NCI-H774 (cell line): ENCODE data around the gene POLR2C.

ENCODE experiments used
- DNase-seq: peaks from one replicate; lab custom pipeline; 2025; lab: John Stamatoyannopoulos, UW

The POLR2C gene

GRCh38 chr16:57452021-57452420 is 10.5 kb upstream of the POLR2C start:
- no peak for DNase-seq

- no peak for DNase-seq
These were observed 491 bp downstream of the POLR2C start for GRCh38 chr16:57462978-57463362.

DNA sequence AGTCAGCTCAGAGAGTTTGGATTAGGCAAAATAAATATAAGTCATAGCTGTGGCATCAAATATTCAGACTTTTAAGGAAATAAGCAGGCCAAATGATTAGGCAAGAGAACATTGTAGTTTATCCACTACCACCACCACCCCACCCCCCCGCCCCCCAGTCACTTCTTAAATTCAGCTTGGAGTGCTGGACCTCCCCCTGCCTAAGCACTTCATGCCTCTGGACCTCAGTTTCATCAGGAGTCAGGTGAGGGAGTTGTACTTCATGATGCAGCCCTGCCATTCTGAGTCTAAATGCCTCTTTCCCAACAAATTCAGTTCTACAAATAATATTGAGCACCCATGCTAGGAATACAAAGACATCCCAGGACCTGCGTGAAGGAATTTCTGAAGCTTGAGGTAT is 2.0 kb downstream of the POLR2C start:
- no peak for DNase-seq

- no peak for DNase-seq
These were observed 5.9 kb downstream of the POLR2C start for GRCh38 chr16:57468346-57468745.

DNA sequence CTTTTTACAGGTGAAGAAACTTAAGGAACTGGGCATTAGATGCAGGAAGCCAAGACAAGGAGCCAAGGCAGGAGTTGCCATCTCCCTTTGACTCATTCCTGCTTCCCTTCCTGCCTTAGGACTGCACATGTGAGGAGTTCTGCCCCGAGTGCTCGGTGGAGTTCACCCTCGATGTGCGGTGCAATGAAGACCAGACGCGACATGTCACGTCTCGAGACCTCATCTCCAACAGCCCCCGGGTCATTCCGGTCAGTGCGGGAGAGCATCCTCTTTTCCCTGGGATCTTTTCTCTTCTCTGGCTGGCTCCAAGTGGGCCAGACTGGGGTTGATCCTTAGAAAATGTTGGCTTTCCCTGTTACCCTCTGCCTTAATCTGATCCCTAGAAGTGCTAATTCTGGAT is 6.6 kb downstream of the POLR2C start:
- DNase-seq = no peak

DNA sequence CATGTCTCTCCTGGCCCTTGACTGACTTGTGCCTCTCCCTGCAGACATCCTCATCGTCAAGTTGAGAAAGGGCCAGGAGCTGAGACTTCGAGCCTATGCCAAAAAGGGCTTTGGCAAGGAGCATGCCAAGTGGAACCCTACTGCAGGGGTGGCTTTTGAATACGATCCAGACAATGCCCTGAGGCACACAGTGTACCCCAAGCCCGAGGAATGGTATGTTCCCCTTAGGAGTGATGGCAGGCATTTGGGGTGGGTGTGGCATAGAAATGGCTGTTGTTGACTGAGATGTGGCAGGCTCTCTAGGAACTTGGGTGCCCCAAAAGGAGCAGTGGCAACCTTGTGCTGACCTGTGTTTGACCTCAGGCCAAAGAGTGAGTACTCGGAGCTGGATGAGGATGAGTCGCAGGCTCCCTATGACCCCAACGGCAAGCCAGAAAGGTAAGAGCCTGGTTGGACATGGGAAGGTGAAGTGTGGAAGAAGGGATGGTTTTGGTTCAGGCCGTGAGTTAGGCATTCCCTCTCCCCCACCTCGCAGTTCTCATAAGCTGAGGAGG is 7.5 kb downstream of the POLR2C start:
- no peak for DNase-seq

DNA sequence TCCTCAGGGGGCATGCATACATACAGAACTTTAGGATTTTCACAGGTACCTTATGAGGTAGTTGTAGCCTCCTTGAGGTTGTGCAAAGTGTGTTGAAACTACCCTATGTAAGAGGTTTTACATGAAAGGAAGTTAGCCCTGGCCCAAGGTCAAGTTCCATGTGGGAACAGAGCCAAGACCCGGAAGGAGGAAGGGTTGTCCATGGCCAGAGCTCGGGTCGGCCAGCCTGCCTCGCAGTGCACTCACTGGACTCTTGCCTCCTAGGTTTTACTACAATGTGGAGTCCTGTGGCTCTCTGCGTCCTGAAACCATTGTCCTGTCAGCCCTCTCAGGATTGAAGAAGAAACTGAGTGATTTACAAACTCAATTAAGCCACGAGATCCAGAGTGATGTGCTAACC is 8.2 kb downstream of the POLR2C start:
- no peak for DNase-seq

DNA sequence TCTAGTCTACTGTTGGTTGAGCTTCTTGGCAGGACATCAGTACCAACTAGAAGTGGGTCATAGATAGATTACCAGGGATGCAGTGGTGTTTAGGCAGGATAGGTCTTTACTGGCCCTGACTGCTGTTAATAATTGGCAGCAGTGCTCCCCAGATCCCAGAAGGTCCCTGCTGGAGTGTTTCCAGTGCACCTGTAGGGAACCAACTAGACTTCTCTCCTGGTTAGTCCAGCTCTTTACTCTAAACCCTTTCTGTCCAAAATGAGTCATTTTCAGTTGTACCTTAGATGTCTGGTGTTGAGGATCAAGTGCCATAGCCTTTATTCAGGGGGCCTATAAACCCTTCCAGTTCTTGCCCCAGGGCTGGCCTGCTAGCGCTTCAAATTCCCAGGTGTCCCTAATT is 8.7 kb downstream of the POLR2C start:
- no peak for DNase-seq

GRCh38 chr16:57471852-57472664 is 9.6 kb downstream of the POLR2C start:
- DNase-seq = no peak

- DNase-seq = no peak
These were observed 10.2 kb downstream of the POLR2C start for GRCh38 chr16:57472665-57473060.

DNA sequence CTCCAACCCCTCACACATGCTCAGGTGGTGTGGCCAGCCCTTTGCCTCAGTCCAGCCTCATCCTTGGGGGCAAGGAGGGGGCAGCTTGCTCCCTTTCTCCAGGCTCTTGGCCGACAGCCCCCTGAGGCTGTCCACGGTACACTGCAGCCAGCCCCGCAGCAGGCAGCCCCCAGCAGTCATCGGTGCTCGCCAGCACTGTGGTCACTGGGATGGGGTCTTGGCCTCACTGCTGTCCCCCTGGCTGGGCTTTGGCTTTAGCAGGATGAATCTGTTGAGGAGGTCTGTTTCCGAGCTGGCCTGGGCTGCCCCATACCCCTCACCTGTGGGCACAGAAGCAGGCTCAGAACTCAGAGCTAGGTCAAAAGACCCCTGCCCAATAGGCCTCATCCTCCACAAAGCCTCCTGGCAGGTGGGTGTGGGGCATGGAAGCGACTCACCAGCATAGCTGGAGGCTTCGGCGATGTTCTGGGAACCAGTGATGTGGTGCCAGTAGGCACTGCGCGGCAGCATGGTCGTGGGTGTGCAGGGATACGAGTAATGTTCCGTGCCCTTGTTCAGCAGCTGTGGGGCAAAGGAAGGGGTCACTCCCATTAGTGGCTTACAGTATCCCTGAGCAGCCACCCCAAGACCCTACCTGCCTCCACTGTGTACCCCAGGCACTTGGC is 10.8 kb downstream of the POLR2C start:
- DNase-seq = no peak

- DNase-seq = no peak
These were observed 11.4 kb downstream of the POLR2C start for GRCh38 chr16:57473906-57474305.

DNA sequence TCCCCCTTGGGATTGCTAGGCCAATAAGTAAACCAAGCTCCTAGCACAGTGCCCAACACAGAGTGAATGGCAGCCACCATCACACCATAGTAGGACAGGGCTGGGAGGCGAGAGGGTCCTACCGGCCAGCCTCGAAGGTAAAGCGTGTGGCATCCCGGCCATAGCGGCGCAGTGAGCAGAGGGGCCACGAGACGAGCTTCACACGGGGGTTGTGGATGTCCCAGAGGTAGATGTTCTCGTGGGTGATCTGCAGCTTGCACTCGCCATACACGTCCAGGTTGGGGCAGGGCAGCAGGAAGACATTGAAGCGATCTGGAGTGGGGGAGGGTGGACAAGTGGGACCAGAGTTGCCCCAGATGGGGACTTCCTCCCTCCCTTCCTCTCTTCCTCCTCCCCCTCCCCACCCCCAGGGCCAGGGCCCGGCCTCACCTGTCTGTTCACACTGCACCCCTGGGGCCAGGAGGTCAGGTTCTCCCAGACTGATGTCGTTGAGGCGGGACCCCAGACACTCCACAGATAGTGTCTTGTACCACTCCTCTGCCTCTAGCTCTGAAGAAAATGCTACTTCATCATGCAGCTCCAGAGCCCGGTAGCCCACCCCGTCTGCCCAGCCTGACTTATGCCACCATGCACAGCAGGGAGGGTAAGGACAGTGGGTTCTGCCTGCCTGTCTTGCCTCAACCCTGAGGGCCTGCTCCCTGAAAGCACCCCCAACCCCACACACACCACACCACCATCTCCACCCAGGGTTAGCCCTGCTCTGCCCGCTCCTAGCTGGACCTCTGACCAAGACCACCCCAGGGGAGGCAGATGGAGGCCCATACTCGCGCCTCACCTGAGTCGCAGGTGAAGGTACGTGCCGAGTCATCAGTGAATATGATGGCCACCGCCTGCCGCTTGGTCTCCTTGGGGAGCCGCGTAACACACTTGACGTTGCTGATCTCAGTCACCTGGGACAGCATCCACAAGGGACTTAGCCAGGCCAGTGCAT is 12.5 kb downstream of the POLR2C start:
- no peak for DNase-seq

DNA sequence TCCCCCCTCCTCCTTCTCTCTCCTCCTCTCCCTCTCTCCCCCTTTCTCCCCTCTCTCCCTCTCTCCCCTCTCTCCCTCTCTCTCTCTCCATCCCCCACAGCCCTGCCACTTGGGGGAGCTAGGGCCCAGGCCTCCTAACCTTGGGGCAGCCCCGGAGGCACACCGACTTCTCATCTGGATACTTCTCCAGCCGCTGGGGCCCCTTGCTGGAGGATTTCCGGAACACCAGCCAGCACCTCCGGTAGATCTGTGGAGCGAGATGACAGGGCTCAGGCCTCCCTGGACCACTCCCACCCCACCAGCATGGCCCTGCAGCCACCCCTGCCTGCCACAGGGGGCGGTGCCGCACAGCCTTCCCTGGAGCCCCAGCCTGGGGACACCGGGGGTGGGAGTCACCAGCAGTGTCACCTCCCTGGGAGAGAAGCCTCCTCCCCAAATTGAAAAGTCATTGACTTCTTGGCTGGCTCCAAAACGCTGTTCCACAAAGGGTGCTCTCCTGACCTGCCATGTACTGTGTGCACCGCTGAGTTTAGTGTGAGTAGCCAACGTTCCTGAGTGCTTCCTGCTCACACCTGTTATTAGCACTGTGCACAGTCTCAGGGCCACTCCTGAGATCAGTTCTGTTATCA is 13.3 kb downstream of the POLR2C start:
- DNase-seq = no peak

DNA sequence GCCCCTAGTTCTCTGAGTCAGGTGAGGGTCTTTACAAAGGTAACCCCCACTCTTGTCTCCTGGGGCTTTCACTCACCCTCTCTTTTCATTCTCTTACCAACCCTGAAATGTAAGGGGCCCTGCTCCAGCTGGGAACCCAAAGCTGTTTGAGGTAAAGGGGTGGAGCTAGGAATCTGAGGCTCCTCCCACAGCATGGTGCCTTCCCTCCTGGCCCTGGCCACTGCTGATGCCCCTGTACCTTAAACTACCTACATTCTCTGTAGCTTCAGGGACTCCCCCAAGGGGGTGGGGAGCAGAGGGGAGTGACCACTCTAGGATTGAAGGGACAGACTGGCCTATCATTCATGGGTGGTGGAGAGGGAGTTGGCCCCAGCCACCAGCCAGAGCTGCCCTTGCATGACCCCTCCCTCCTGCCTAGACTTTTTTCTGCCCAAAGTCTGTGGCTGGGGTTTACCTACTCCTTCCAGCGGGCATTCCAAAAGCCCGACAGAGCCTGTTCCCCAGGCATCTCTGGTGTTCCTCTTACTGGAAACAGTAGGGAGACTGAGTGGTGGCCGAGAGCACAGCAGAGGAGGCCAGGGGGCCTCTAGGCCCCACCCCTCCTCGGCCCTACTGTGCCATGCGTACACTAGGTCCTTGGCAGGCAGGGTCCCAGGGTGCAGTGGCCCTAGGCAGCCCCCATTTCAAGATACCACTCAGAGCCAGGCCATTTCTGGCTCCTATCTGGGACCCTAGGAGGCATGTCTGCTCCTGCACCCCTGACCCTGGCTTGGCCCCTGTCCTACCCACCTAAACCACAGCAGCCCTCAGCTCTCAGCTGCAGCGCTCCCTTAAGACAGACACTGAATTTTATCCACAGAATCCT is 14.3 kb downstream of the POLR2C start:
- DNase-seq = no peak

- no peak for DNase-seq
These were observed 15.2 kb downstream of the POLR2C start for GRCh38 chr16:57477531-57478202.

- no peak for DNase-seq
These were observed 16.1 kb downstream of the POLR2C start for GRCh38 chr16:57478396-57479204.

DNA sequence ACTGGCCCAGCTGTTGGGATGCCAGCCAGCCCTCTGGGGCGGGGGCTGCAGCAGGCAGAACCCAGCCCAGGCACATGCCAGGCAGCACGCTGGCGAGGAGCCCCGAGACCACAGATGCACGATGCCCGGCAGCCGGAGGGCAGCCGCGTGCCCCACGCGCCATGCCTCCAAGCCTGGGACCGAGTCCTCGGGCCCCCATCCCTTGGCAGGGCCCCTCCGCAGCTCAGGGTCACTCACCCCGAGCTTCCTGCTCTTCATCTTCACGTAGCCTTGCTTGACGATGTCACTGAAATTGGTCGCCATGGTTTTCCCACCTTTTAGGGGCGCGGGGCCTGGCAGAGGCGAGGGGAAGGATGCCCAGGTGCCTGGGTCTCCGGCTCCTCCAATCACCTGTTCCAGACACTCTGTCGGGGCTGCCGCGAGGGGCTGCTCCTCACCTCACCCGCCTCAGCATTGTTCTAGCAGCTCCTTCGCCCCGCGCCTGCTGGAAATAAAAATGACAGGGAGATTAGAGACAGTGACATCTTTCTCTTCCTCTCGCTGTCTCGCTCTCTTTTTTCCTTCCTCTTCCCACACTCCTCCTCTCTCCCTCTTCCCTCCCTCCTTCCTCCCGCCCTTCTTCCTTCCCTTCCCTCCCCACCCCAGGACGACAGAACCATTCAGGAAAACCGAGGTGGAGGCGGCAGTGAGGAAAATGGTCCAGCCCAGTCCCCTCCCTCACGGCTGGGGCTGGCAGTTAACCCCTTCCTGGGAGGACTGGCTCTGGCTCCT is 16.9 kb downstream of the POLR2C start:
- DNase-seq = no peak
